ENCODE data around the gene PRDM1.

Gene PRDM1

GRCh38 chr6:106126482-106126881 is 40.3 kb downstream of the PRDM1 start (continued):
- TF ChIP-seq ZNF70 (CRISPR knock-in tag; IDR thresholded peaks at IDR 0.05), result no peak
- TF ChIP-seq PPARA (CRISPR knock-in tag; IDR thresholded peaks at IDR 0.05; ENCODE audit: borderline replicate concordance), result no peak
- no peak for TF ChIP-seq ISL1 (CRISPR knock-in tag; IDR thresholded peaks at IDR 0.05)
- TF ChIP-seq CSDC2 (CRISPR knock-in tag; IDR thresholded peaks at IDR 0.05), result no peak
- TF ChIP-seq GLIS3 (CRISPR knock-in tag; IDR thresholded peaks at IDR 0.05), result no peak
- TF ChIP-seq CSRNP3 (CRISPR knock-in tag; IDR thresholded peaks at IDR 0.05), result no peak
- no peak for TF ChIP-seq OSR1 (CRISPR knock-in tag; IDR thresholded peaks at IDR 0.05)
- TF ChIP-seq ZNF565 (CRISPR knock-in tag; conservative IDR thresholded peaks at IDR 0.05; ENCODE audit: low read depth), result no peak
- no peak for TF ChIP-seq ESRRG (CRISPR knock-in tag; IDR thresholded peaks at IDR 0.05)

GRCh38 chr6:106128981-106129781 is 43.0 kb downstream of the PRDM1 start:
- peak; percentile 93 for ATAC-seq
- TF ChIP-seq CSRNP3 (CRISPR knock-in tag; IDR thresholded peaks at IDR 0.05) (no peak), POU6F1 (CRISPR knock-in tag; IDR thresholded peaks at IDR 0.05; ENCODE audit: borderline replicate concordance, low read depth) (no peak), ZFP3 (CRISPR knock-in tag; IDR thresholded peaks at IDR 0.05) (no peak), ESRRG (CRISPR knock-in tag; IDR thresholded peaks at IDR 0.05) (no peak)

- ATAC-seq, result no peak
- TF ChIP-seq RARB (CRISPR knock-in tag; IDR thresholded peaks at IDR 0.05), result no peak
- no peak for TF ChIP-seq CSDC2 (CRISPR knock-in tag; IDR thresholded peaks at IDR 0.05)
- TF ChIP-seq ESRRG (CRISPR knock-in tag; IDR thresholded peaks at IDR 0.05), result no peak
- no peak for TF ChIP-seq ZC3H10 (CRISPR knock-in tag; IDR thresholded peaks at IDR 0.05)
- TF ChIP-seq PPARA (CRISPR knock-in tag; IDR thresholded peaks at IDR 0.05; ENCODE audit: borderline replicate concordance), result no peak
- TF ChIP-seq TSHZ2 (CRISPR knock-in tag; IDR thresholded peaks at IDR 0.05), result no peak
- no peak for TF ChIP-seq POU6F1 (CRISPR knock-in tag; IDR thresholded peaks at IDR 0.05; ENCODE audit: borderline replicate concordance, low read depth)
- no peak for TF ChIP-seq SNAI2 (CRISPR knock-in tag; IDR thresholded peaks at IDR 0.05)
- no peak for TF ChIP-seq OSR1 (CRISPR knock-in tag; IDR thresholded peaks at IDR 0.05)
- no peak for TF ChIP-seq BACH2 (CRISPR knock-in tag; IDR thresholded peaks at IDR 0.05; ENCODE audit: borderline replicate concordance)
- TF ChIP-seq TOX (CRISPR knock-in tag; IDR thresholded peaks at IDR 0.05; ENCODE audit: borderline replicate concordance), result no peak
- TF ChIP-seq TCF4 (CRISPR knock-in tag; IDR thresholded peaks at IDR 0.05; ENCODE audit: borderline replicate concordance), result no peak
- no peak for TF ChIP-seq CREB5 (CRISPR knock-in tag; IDR thresholded peaks at IDR 0.05; ENCODE audit: low read depth)
- no peak for TF ChIP-seq CSRNP3 (CRISPR knock-in tag; IDR thresholded peaks at IDR 0.05)
- no peak for TF ChIP-seq ZNF70 (CRISPR knock-in tag; IDR thresholded peaks at IDR 0.05)
- no peak for TF ChIP-seq ZFP3 (CRISPR knock-in tag; IDR thresholded peaks at IDR 0.05)
- TF ChIP-seq PATZ1 (CRISPR knock-in tag; IDR thresholded peaks at IDR 0.05; ENCODE audit: borderline replicate concordance), result no peak
- TF ChIP-seq GLIS3 (CRISPR knock-in tag; IDR thresholded peaks at IDR 0.05), result no peak
- no peak for TF ChIP-seq ZFP30 (CRISPR knock-in tag; IDR thresholded peaks at IDR 0.05)
- TF ChIP-seq ARNTL (CRISPR knock-in tag; IDR thresholded peaks at IDR 0.05; ENCODE audit: borderline replicate concordance, low read depth), result no peak
Observed at GRCh38 chr6:106132153-106132698, 46.1 kb downstream of the PRDM1 start.
